NCI-H1417 (cell line): Measurements from ENCODE around the gene UGT1A6.

ENCODE experiments used
- DNase-seq, 3 experiments: peaks; one replicate each; lab custom pipeline; 2025; lab: John Stamatoyannopoulos, UW

Gene UGT1A6

GRCh38 chr2:233819884-233820773 is 127.4 kb downstream of the UGT1A6 start:
- DNase-seq: no peak

- DNase-seq: no peak
Observed at GRCh38 chr2:233820774-233821105, 128.1 kb downstream of the UGT1A6 start.

DNA sequence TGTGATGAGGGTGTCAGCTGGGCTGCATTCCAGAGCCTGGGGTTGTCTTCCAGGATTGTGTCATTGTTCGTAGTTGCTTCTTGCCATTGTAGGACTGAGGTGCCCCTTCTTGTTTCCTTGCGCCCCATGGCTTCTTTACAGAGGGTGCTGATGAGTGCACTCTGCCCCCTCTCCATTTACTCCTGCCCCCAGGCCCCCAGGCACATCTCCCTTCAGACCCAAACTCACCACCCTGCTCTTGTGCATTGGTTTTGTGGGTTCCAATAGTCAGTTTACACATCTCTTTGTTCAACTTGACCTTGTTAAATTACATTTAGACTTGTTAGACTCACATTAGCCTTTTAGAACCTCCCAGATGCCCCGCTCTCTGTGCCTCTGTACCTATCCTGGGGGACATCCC is 128.5 kb downstream of the UGT1A6 start:
- no peak for DNase-seq

DNA sequence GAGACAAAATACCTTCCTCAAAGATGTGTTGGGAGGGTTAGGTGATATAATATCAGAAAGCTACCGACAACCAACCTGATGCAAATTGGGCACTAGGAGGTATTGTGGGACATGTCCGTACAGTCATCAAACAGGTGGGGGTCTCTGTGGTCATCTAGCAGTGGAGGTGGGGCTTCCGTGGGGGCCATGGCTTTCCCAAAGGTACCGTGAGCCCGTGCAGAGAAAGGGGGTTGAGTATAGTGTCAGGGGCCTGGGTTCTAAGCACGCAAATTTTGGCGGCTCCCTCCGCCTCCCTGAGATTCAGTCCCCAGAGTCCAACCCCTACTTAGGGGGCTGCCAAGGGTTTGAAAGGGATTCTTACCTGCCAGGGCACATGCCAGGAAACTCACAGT is 129.0 kb downstream of the UGT1A6 start:
- DNase-seq: no peak

DNA sequence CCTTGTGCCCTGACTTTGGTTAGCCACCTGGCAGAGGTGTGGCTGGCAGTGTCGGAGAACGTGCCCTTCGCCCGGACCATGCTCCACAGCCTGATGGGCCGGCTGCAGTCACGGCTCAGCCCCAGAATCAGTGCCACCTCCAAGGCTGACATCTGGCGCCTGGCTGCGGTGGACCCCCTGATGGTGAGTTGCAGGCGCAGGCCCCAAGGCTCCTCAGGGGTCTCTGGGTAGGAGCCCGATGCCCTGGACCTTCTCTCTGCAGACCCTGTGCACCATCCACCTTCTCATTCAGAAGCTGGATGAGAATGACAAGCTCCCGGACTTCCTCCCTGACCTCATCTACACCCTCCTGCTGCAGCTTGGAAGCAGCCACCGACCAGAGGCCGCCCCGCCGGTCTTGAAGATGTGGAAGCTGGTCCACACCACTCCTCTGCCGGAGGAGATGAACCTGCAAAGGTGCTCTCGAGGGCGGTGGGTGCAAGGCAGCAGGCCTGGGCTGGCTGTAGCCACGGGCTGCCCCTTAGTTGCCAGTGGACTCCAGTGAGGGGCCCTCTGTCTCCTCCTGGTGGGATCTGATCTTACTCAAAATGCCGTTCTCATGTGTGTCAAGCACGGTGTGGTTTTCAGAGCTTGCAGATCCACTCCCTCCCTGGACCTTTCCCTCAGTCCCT is 129.5 kb downstream of the UGT1A6 start:
- no peak for DNase-seq
